NCI-H1417 (cell line): ENCODE results near the gene TMEM231.
"Not testable (repeated sequence)": the region's sequence is repeated elsewhere in the genome, so short reads cannot be mapped to it uniquely, and the experiment has no call there.

Source experiments
- DNase-seq, 3 experiments: peaks; one replicate each; lab custom pipeline; 2025; lab: John Stamatoyannopoulos, UW

Gene TMEM231

DNA sequence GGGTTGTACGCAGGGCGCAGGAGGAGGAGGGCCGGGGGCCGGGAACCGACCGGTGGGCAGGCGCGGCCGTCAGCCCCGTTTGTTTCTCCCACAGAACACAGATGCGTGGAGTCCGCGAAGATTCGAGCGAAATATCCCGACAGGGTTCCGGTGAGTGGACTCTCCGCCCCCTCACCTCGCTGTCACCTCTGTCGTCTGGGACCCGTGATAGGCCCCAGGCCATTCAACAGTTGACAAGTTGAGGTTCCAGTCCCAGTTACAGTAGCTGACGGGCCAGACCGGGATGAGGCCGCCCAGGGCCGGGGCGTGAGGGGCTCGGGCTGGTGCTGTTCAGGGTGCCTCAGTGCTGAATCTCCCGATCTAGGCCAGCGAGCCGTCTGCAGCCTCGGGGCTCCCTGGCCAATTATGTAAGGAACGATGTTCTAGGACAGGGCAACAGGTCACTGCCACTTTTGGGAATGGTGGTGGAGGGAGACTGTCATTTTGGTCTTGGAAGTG is 10.8 kb upstream of the TMEM231 start:
- no peak for DNase-seq

GRCh38 chr16:75566040-75566757 is 10.1 kb upstream of the TMEM231 start, which contains the start of gene GABARAPL2:
Gene GABARAPL2, plus strand, starts transcription at chr16:75566379. Its CDS starts 108 bp downstream, at chr16:75566487.
- peak; percentile 80 to 90 (median 85) for DNase-seq

- no peak for DNase-seq
Measured at GRCh38 chr16:75565640-75566039, 9.6 kb upstream of the TMEM231 start.

DNA sequence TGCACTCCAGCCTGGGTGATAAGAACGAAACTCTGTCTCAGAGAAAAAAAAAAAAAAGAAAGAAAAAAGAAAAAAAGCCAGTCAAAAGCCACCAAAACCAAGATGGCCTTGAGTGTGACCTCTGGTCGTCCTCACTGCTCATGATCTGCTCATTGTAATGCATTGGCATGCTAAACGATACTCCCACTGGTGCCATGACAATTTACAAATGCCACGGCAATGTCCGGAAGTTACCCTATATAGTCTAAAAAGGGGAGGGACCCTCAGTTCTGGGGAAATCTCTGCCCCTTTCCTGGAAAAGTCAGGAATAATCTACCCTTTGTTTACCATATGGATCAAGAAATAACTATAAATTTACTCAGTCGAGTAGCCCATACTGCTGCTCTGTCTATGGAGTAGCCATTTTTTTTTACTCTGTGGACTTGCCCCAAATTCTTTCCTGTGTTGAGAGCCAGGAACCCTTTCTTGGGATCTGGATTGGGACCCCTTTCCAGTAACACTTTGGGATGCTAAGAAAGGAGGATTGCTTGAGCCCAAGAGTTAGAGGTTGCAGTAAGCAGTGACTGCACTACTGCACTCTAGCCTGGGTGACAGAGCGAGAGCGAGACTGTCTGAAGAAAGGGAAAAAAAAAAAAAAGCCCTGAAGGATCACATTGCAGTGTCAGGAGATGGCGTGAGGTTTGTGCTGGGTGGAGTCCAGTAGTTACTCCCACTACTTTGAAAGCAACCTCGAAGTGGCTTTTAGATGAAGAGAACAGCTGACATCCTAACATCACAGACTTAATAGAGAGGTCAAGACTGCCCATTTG is 3.7 kb upstream of the TMEM231 start:
- peak in 1 of 3 experiments; percentile 2 for DNase-seq

DNA sequence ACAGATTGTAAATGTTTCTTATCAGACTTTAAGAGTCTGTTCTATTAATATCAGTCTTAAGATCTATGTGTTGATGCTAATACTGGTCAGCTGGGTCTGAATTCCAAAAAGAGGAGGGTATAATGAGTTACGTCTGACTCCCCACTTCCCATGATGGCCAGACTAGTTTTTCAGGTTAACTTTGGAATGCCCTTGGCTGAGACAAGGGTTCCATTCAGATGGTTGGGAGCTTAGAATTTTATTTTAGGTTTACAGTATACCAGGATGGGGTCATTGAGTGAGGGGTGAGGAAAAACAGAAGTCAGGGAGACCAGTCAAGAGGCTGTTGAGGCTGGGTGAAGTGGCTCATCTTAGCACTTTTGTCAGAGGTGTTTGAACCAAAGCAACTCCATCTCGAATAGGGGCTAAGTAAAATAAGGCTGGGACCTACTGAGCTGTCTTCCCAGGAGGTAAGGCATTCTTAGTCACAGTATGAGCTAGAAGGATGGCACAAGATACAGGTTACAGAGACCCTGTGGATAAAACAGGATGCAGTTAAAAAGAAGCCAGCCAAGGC is 2.9 kb upstream of the TMEM231 start:
- no peak for DNase-seq

DNA sequence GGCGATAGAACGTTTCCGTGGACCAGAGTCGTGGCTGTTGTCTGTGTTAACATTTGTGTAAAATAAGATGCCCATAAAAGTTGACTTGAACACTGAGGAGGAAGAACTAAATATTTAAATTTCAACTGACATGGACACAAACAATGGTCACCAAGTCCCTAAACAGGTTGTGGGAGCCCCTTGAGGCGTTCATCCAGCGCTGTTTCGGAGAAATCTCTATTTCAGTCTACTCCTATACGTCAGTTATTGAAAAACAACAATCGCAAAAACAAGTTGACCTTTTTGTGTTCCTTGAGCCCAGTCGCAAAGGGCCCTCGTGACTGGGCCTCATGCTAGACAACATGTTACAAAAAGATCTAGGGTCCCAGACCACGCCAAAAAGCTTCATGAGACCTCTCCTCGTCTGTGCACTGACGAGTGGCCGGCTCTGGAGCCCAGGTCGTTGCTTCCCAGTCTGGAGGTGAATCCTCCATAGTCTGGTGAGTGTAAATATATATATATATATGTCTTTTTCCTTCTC is 439 bp upstream of the TMEM231 start:
- peak in 1 of 3 experiments; percentile 69 for DNase-seq

DNA sequence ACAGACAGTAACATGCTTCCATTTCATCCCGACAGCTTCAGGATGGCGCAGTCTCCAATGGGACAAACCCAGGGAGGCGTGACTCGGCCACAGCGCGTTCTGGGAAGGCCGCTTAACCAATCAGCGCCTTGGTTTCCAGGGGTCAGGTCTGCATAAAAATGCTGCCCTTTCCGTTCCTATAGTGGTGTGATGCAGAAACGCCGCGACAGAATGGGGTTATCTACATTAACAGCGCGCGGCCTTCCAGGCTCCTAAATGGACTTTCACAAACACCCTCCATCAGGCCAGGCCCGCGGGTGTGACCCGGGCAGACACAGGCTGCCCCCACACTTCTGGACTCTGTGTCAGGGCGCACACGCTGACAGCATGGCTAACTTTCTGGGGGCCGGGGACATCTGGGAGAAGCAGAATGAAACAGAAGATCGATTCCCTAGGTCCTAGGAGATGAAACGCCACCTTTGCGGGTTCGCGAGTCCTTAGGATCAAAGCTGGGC is 792 bp downstream of the TMEM231 start:
- DNase-seq: peak; percentile 62 to 87 (median 76)

DNA sequence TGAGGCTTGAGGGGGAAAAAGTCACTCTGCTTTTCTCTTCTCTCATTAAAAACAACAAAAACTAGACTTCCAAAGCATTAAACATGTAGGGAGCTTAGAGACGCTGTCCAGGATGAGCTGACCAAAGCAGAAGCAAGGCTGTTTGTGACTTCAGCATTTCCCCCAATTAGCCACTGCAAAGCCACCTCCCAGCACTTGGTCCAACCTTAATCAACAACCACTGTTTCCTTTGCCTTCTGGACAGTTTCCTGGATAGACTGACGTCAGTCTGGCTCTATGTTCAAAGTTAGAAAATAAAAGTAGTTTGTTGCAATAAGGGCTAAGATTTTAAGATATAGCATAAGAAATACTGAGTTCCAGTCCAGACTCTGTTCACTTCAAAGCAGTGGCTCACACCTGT is 3.1 kb downstream of the TMEM231 start:
- no peak for DNase-seq

DNA sequence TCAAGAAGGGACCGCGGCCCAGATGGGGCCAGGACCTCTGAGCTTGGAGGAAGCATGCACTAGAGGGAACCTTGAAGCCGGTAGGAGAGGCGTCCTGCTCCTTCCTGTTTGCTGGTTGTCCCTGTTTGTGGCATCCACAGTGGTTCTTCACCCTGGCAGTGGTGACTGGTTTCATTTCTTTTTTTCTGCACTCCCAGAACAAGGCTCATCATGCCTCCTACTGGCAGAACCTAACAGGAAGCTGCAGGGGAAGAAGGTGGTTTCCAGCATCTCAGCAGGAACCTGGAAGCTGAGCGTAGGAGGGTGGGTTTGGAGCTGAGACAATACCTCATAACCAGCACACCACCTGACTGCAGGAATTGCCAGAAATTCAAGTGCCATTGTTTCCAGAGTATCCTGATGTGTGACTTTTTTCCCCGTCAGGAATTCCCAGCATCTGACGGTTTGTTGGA is 5.8 kb downstream of the TMEM231 start:
- no peak for DNase-seq

DNA sequence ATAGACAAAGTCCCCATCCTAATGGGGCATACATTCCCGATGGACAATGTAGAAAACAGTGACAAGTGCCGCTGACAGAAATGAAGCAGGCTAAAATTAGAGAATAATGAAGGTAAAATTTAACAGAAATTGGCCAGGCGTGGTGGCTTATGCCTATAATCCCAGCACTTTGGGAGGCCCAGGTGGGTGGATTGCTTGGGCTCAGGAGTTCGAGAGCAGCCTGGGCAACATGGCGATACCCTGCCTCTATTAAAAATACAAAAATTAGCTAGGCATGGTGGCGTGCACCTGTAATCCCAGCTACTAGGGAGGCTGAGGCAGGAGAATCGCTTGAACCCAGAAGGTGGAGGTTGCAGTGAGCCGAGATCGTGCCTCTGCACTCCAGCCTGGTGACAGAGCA is 7.6 kb downstream of the TMEM231 start:
- not testable (repeated sequence) for DNase-seq

GRCh38 chr16:75546293-75546692 is 9.8 kb downstream of the TMEM231 start:
- no peak for DNase-seq

GRCh38 chr16:75545879-75546278 is 10.2 kb downstream of the TMEM231 start:
- DNase-seq: not testable (repeated sequence)

DNA sequence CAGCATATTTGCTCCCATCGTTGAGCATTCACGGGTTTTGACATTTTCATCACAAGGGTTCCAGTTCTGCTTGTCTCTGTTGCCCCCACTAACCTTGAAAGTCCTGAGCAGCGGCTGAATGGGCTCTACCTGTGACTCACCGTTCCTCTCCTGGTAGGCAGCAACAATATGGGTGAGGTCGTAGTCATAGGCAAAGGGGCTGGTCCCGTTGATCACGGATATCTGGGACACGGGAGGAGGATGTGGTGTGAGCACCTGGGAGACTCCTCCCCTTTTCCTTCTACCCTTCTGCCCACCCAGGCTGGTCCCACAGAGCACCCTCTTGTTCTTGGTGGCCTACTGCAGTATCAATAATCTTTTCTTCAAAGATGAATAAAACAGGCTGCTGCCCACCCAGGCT is 13.6 kb downstream of the TMEM231 start:
- DNase-seq: not testable (repeated sequence)

DNA sequence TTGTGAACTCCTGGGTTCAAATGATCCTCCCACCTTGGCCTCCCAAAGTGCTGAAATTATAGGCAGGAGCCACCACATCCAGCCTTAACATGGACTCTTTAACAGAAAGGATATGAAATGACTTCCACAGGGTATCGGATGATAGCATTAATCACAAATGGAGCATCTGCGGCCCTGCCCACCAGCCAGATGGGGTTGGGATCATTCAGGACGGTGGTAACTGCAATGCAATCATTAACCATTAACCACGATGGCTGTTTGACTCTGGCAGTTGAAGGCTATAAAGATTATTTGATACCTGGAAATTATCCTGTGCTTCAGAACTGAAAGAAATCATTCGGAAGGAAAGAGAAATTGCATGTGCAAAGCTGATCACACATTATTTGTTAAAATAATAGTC is 14.8 kb downstream of the TMEM231 start:
- DNase-seq: no peak

DNA sequence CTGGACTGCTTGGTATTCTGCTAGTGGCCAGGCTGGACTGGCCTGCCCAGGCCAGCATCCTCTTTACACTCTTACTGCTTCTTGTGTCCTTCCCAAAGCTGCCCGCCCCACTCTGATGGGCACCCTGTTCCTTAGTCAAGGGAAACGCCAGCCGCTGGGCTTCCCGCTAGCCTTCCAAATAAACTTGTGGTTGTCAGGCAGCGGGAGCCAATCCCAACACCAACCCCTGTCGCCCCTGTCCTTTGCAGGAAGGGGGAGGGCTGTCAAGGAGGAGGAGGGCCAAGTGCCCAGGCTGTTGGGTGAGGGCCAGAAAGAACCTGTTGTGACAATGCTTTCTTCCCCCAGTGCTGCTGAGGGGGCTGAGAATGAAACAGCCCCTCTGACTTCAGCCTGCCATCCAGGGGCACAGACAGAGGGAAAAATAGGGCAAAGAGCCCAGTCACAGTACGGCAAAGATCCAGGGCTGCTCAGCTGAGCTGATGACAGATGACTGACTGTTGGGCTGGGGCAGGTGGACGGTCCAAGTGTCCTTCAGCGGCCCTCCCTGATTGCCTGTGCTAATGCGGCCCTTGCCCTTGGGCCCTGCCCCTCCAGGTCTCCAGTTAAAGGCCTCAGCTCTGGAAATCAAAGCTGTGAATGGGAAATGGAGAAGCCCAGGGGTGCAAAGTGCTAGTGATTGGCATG is 17.0 kb downstream of the TMEM231 start:
- DNase-seq: not testable (repeated sequence)

DNA sequence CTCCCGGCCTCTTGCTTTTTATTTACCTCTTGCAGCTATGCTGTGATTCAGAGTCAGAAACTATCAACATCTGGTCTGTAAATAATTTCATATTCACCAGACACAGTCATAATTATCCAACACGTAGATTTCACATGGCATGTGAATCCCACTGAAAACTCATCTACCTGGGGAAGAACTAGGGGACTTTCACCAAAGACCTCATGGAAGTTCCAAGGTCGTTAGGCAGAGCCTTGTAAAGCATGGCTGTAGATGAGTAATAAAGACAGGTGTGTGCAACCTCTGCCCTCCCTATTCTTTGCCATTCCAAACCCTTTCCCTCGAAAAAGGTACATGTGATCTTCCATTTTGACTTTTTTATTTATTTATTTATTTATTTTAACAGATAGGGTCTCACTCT is 18.3 kb downstream of the TMEM231 start:
- DNase-seq: no peak

GRCh38 chr16:75535901-75536300 is 20.2 kb downstream of the TMEM231 start, which contains the start of gene CHST5:
Gene CHST5, minus strand, starts transcription at chr16:75536108. Its CDS starts 5,724 bp downstream, at chr16:75530384.
- no peak for DNase-seq

DNA sequence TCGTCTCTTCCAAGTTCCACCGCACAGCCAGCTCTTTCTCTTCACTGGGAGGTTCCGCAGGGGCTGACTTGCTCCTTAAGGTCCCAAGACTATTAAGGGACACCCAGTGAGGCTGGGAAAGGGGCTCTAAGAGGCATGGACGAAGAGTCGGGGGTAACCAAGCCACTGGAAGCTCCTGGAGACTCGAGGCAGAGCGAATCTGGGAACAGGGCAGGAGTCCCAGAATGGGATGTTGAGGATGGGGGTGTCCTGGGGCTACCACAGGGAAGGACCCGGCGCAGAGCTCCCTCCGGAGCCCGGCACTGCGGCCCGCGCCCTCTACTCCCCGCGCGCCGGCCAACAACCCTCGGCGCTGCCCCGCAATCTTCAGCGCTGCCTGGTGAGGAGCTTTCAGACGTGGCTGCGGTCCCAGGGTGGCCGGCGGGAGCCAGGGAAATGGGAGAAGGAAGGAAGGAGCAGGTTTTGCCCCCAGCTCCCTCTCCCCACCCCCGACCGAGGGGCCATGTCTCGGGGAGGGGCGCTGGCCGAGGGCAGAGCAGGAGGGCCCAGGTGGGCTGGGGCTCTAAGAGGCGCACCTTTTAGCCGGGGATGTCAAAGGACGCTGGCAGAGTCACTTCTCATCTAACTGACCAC is 20.7 kb downstream of the TMEM231 start:
- DNase-seq: no peak

DNA sequence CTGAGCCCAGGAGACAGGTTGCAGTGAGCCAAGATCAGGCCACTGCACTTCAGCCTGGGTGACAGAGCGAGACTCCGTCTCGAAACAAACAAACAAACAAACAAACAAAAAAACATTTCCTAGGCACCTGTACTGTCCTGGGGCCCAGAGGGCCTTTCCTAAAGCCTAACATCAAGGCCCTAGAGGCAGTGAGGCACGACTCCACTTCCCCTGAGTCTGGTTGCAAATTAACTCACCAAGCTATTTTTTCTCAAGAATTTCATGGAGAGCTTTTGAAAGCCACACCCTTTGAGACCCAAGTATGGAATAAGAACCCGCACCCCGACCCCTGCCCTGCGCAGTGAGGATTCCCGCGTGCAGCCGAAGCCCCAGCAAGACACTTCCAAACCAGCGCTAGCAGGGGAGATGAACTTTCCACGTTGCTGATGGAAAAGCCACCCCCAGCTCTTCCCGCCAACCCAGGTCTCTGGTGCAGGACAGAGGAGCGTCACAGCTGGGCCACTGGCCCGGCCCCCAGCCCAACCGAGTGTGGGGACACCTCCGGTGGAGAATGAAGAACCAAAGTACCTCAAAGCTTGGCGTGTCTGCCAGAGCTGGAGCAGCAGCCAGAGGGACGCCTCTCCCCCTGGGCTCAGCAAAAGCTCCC is 21.4 kb downstream of the TMEM231 start:
- no peak for DNase-seq

DNA sequence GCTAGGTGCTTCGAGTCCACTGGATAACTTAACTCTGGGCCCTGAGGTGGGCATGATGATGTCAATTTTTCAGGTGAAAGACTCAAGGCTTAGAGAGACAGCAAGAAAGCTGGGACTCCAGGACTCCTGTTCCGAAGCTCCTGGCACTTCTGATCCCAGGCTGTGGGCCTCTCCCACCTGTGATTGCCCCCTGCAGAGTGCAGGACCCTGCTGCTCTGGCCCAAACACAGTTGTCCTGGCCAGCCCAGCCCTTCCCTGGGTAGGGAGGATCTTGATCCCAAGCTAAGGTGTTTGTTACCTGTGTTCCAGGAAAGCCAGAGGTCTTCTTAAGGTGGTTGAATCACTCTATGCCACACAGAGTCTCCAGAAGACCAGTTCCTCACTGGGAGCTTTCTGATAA is 23.3 kb downstream of the TMEM231 start:
- no peak for DNase-seq
